ENCODE results near the gene CA5A. TPM values are rescaled to one million over a fixed set of nuclear protein-coding genes. Genes with fewer than 3 reads are reported as not detected.

The CA5A gene
- total RNA-seq, 2 donors from 2014 or later, result not detected

DNA sequence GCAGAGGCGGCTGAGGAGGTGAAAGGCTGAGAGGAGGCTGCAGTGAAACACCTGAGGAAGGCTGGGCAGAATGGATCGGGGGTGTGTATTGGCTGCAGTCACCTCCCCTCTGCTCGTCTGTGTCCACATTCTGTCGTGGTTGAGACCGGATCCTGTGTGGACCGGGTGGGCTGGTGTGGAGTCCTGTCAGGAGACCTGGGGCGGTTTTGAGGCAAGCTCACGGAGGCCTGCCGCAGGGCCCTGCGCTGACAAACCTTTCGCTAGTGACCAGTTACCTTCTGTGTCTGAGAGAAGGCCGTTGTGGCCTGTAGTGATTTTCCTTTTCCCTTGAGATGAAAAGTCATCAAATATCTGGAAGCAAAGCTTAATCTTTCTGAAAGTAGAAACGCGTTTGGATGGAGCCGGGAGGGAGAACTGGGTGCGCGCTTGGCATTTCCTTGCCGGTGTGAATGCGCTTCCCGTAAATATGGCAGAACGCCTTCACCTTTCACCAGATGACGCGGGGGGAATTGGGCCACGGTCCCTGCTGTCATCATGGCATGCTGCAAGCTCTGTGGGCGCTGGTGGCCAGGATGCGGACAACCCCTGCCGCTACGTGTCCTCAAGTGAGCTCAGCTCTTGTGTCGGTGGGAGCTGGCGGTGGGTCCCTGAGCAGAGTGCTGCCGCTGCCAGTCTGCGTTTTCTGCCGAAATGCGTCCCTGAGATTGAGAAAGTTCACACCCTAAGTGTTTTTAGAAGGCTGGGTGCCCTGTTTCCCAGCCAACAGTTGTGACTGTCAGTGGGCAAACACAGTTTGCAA is 21.2 kb upstream of the CA5A start:
- DNase-seq (ENCODE audit: low spot score) (no peak), ATAC-seq (no peak)
- Mint-ChIP-seq H3K9me3 (no peaks in the 10 kb centered on the region), H3K4me3 (peak overlapping the region; percentile 80), H3K27me3 (no peaks in the 10 kb centered on the region), H3K4me1 (ENCODE audit: low read depth in 2 of 2) (peaks cover 52 to 71% of the 10 kb centered on the region in 2 donors), H3K27ac (peak overlapping the region; percentile 85 to 95), H3K36me3 (peaks cover 9% of the 10 kb centered on the region)

DNA sequence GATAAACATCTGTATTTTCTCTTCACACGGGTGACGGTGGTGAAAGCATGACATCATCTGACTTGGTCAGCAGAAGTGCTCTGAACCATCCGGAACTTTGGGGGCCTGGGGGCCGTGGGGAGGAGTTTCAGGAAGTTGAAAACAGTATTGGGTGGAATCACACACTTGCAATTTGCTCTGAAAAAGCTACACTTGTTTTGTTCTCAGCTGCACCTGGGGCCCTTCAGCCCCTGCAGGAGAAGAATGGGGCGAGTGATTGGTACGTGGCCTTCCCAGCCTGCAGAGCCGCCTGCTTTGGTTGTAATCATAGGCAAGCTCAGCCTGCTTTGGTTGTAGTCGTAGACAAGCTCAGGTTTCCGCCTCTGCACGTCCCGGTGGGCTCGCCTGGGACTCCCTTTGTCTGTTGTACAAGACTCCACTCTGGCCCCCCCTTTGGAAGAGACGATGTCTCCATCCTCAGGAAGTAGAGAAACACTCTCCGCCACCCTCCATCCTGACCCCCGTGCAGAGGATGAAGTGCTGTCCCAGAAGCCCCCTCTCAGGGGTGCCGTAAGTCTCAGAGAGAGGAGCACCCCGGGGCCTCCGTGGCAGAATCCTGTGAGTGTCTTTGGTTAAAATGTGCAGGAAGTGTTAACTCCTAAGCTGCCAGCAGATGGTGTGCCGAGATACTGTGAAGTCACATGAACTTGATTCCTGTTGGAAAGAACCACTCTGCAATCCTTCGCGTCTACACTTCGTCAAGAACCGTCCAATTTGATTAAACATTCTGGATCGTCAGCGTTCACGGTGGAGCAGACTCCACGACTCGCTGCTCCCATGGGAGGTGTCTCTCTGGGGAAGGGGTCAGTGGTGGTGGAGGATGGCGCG is 20.3 kb upstream of the CA5A start:
- H3K9me3 Mint-ChIP-seq, result no peaks in the 10 kb centered on the region
- H3K36me3 Mint-ChIP-seq, result peaks cover 14% of the 10 kb centered on the region
- H3K4me1 Mint-ChIP-seq (ENCODE audit: low read depth in 2 of 2), result peaks cover 59 to 75% of the 10 kb centered on the region in 2 donors
- ATAC-seq (peak; percentile 29 to 56), DNase-seq (ENCODE audit: low spot score) (peak; percentile 73)
- peak overlapping the region; percentile 85 to 95 for H3K27ac Mint-ChIP-seq
- peak overlapping the region; percentile 80 for H3K4me3 Mint-ChIP-seq
- no peaks in the 10 kb centered on the region for H3K27me3 Mint-ChIP-seq

DNA sequence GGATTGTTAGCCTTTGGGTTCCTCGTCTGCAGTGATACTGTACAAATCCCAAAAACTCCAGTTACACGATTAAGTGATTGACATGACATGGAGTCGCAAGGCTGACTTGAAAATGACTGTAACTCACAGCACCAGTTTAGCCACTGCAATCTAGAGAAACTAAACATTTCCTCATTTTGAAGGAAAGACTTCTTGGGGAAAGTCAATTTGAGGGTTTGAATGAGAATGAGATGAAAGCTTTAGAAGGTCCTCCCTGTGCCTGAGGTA is 19.7 kb upstream of the CA5A start:
- DNase-seq (ENCODE audit: low spot score) (no peak), ATAC-seq (no peak)
- H3K9me3 Mint-ChIP-seq, result no peaks in the 10 kb centered on the region
- peaks cover 14% of the 10 kb centered on the region for H3K36me3 Mint-ChIP-seq
- peak overlapping the region; percentile 85 to 95 for H3K27ac Mint-ChIP-seq
- peak overlapping the region; percentile 80 for H3K4me3 Mint-ChIP-seq
- H3K4me1 Mint-ChIP-seq (ENCODE audit: low read depth in 2 of 2), result peaks cover 59 to 73% of the 10 kb centered on the region in 2 donors
- H3K27me3 Mint-ChIP-seq, result no peaks in the 10 kb centered on the region

DNA sequence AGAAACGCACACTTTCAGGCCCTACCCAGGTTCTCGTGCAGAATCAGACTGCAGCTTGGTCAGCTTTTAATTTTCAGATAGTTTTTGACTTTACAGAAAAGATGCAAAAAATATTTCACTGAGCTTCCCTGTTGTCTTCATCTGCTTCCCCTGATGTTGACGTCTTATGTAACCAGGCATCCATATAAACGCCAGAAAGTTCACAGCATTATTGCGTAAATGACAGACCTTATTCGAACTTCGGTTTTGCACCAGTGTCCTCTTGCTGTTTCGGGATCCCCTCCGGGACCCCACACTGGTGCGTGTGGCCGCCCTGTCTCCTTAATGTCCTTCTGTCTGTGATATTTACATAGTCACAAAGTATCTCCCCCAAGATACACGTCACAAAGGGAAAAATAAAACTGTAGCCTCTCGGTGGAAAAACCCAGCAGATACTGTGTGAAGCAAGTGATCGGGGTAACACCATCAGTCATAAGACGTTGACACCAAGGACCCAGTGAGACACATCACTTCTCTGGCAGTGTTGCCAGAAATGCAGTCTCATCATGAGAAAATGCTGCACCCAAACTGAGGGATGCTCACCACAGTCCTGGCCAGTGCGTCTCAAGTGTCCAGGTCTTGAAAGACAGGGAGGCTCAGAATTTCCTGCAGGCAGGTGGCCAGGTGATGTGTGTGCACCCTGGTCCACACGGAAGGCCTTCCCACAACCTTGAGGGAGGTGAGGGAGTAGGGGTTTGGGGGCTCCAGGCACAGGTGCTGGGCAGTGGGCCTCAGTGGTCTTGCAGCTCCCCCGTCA is 19.2 kb upstream of the CA5A start:
- Mint-ChIP-seq H3K4me1 (ENCODE audit: low read depth in 2 of 2) (peaks cover 63 to 73% of the 10 kb centered on the region in 2 donors), H3K36me3 (peaks cover 14% of the 10 kb centered on the region), H3K9me3 (no peaks in the 10 kb centered on the region), H3K27ac (peak overlapping the region; percentile 85 to 95), H3K4me3 (peak overlapping the region; percentile 80), H3K27me3 (no peaks in the 10 kb centered on the region)
- peak; percentile 66 for DNase-seq (ENCODE audit: low spot score)
- ATAC-seq, result no peak

DNA sequence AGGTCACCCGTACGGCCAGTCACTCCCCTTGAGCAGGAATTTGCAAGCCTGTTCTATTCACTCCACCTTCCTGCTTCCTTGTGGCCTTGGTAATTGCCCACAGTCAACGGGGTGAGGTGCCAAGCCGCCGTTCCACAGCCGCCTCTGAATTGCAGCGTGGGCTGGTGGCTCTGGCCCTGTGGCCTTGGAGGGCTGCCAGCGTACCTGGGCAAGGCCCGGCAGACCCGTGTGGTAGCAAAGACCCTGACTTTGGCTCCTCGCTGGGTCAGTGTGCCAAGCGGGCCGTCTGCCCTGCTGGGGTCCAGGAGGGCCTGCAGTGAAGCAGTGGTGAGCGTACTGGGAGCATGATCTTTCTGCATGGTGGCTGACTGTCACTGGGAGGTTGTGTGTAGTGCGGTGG is 18.5 kb upstream of the CA5A start:
- DNase-seq (ENCODE audit: low spot score) (no peak), ATAC-seq (no peak)
- Mint-ChIP-seq H3K4me1 (ENCODE audit: low read depth in 2 of 2) (peaks cover 63 to 66% of the 10 kb centered on the region in 2 donors), H3K27me3 (no peaks in the 10 kb centered on the region), H3K36me3 (peaks cover 14% of the 10 kb centered on the region), H3K9me3 (no peaks in the 10 kb centered on the region), H3K4me3 (peak overlapping the region; percentile 80), H3K27ac (peak overlapping the region; percentile 85 to 95)

DNA sequence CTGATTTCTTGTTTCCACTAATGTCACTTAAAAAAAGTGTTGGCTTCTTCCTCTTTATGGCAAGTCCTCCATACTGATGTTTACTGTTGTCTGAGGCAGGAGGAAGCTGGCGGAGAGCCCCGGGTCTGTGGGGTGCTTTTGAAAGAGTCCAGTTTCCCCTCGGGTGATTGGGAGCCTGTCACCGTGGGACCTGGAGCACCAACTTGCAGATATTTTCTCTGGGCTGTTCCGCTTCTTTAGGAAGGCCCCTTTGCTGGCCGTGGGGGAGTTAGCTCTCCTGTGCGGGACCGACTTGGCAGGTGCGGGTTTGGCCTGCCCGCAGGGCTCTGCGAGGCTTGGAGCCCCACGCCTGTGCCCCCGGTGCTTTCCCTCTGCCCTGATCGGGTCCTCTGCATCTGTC is 18.0 kb upstream of the CA5A start:
- H3K36me3 Mint-ChIP-seq, result peaks cover 14% of the 10 kb centered on the region
- DNase-seq (ENCODE audit: low spot score) (no peak), ATAC-seq (no peak)
- H3K4me1 Mint-ChIP-seq (ENCODE audit: low read depth in 2 of 2), result peaks cover 61 to 62% of the 10 kb centered on the region in 2 donors
- peak overlapping the region; percentile 57 for H3K4me3 Mint-ChIP-seq
- H3K27ac Mint-ChIP-seq, result peak overlapping the region; percentile 95 to 97
- H3K9me3 Mint-ChIP-seq, result no peaks in the 10 kb centered on the region
- no peaks in the 10 kb centered on the region for H3K27me3 Mint-ChIP-seq

DNA sequence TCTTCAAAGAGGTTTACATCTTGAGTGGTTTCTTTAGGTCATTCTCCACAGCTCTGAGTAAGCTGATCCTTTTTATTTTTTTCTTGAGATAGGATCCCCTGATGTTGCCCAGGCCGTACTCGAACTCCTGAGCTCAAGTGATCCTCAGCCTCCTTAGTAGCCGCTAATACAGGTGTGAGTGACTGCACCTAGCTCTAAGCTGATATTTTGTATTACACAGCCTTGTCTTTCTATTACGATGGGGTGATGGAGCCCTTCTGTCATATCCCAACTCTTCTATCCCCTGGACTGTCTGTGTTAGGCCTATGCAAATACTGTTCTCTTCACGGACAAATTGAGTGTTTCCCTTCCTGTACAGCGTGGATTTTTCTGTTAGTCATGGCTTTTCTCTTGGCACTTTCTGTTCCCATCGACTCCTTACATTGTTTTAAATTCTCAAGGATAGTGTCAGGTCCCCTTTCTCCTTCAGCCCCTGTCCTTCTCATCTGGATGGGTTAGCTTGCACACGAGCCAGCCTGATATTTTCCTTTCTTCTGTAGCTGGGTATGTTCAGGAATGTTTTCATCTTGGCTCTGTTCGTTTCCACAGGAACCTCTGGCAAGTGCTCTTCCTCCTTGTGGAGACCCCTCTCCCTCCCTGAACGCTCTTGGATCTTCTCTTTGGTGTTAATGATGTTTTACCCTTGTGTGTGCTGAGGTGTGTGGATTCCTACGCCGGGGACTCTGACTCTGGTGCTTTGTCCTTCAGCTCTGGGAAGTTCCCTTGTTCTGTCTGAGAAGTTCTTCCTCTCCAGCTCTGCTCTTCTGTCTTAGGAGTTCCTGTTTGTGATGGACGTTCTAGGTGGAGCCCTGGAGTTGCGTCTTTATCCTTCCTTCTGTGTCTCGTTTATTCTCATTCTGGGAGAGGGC is 17.2 kb upstream of the CA5A start:
- DNase-seq (ENCODE audit: low spot score), result no peak
- no peaks in the 10 kb centered on the region for H3K9me3 Mint-ChIP-seq
- peaks cover 56 to 59% of the 10 kb centered on the region in 2 donors for H3K4me1 Mint-ChIP-seq (ENCODE audit: low read depth in 2 of 2)
- H3K36me3 Mint-ChIP-seq, result peaks cover 14% of the 10 kb centered on the region
- ATAC-seq, result no peak
- H3K27me3 Mint-ChIP-seq, result no peaks in the 10 kb centered on the region
- peak overlapping the region; percentile 95 to 97 for H3K27ac Mint-ChIP-seq
- H3K4me3 Mint-ChIP-seq, result peak overlapping the region; percentile 57

DNA sequence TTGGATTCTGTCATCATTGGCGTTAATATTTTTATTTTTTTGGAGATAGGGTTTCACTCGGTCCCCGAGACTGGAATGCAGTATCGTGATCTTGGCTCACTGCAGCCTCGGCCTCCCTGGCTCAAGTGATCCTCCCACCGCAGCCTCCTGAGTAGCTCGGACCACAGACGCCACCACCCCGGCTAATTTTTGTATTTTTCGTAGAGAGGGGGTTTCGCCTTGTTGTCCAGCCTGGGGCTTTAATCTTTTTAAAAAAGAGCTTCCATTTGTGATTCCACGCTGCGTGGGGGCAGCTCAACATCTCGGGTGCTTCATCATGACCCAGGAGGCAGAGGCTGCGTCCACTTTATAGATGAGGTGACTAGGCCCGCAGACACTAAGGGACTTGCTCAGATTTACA is 16.4 kb upstream of the CA5A start:
- H3K36me3 Mint-ChIP-seq, result peaks cover 14% of the 10 kb centered on the region
- no peak for DNase-seq (ENCODE audit: low spot score)

DNA sequence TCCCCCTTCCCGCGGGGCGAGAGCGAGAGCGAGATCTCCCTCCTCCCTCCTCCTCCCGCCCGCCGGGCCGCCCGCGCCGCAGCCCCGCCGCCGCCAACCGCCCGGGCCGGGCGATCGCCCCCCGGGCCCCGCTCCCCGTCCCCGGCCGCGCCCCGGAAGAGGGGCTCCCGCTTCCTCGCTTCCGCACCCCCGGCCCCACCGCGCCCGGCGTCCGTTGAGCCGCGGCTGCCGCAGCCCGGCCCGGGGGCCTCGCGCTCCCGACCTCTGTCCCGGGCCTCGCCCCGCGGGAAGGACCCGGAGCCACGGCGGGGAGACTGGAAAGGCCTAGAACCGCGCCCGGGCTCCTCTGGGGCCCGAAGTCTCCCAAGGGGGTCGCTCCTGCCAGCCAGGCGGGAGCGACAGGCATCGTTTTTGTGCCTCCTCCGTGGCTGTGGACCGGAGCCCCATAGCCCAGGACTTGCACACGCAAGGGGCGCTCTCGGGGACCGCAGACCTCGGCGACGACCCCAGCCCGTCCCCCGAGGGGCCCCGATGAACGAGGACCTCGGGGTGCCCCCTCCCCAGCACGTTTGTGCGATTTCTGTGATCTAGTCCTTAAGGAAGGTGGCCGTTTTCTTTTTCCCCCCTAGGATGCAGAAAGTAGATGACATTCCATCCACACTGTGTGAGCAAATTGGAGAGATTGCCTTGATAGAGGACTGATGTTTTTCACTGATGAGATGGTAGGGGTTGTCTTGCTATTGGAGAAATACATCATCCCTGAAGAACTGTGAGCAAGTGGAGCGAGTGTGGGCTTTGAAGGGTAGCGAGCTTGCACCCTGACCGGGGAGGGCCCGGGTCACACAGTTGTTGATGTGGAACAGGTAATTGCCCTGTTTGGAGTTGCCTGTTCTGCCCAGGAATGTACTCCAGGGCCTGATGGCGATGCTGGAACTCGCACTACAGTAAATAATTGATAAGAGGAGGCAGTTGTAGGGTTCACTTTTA is 15.5 kb upstream of the CA5A start:
- DNase-seq (ENCODE audit: low spot score), result no peak
- Mint-ChIP-seq H3K4me3 (peak overlapping the region; percentile 99), H3K27ac (peak overlapping the region; percentile 96 to 97), H3K36me3 (peaks cover 14% of the 10 kb centered on the region), H3K27me3 (peaks cover 0 to 3% of the 10 kb centered on the region in 2 donors), H3K9me3 (no peaks in the 10 kb centered on the region), H3K4me1 (ENCODE audit: low read depth in 2 of 2) (peaks cover 45 to 50% of the 10 kb centered on the region in 2 donors)
- no peak for ATAC-seq

More for the DNA sequence above, 16.4 kb upstream of the CA5A start:
- peak overlapping the region; percentile 99 for H3K4me3 Mint-ChIP-seq
- ATAC-seq, result no peak
- H3K27me3 Mint-ChIP-seq, result peaks cover 0 to 2% of the 10 kb centered on the region in 2 donors
- H3K9me3 Mint-ChIP-seq, result no peaks in the 10 kb centered on the region
- H3K27ac Mint-ChIP-seq, result peak overlapping the region; percentile 96 to 97
- H3K4me1 Mint-ChIP-seq (ENCODE audit: low read depth in 2 of 2), result peaks cover 54 to 58% of the 10 kb centered on the region in 2 donors

DNA sequence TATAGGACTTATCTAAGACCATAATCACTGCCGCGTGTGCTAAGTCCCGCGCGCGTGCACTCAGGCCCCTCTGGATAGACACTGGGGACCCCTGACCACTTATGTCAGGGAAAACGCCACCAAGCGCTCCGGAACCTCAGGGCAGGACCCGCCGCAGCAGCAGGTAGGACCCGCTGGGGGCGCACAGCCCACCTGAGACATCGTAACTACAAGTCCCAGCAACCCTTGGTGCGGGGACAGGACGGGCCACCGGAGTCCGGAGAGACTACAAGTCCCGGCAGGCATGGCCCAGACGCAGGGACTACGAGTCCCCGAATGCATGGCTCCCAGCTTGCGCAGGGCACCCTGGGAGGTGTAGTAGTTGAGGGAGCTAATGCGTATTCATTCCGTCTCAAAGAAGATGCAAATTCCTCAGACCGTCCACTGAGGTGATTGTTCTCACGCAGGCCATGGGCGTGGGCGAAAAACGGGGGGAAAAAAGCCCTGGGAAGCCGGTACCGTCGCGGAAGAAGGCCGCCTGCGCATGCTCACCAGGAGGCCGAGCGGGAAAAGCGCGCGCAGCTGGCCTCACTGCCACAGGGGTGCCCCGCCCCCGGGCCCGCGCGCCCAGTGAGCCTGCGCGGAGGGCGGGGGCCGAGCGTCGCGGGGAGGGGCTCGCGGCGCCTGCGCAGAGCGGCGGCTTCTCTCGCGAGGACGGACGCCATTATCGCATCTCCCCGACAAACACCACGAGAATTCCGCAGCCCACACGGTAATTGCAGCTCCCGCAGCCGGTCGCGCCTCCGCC is 14.6 kb upstream of the CA5A start, which contains the start of gene BANP:
BANP (plus strand) TSS at position 670 of the 787 bp plus-strand sequence. CDS start 23,682 bp downstream, outside the sequence.
- Mint-ChIP-seq H3K9me3 (no peaks in the 10 kb centered on the region), H3K27ac (peak within 1 kb of the TSS; percentile 97 to 99), H3K4me1 (ENCODE audit: low read depth in 2 of 2) (peaks cover 37 to 41% of the 10 kb centered on the region in 2 donors), H3K4me3 (peak within 1 kb of the TSS; percentile 99), H3K27me3 (peaks cover 0 to 3% of the 10 kb centered on the region in 2 donors), H3K36me3 (peaks cover 14% of the 10 kb centered on the region)
- DNase-seq (ENCODE audit: low spot score), result peak; percentile 99
- ATAC-seq, result peak; percentile 96

DNA sequence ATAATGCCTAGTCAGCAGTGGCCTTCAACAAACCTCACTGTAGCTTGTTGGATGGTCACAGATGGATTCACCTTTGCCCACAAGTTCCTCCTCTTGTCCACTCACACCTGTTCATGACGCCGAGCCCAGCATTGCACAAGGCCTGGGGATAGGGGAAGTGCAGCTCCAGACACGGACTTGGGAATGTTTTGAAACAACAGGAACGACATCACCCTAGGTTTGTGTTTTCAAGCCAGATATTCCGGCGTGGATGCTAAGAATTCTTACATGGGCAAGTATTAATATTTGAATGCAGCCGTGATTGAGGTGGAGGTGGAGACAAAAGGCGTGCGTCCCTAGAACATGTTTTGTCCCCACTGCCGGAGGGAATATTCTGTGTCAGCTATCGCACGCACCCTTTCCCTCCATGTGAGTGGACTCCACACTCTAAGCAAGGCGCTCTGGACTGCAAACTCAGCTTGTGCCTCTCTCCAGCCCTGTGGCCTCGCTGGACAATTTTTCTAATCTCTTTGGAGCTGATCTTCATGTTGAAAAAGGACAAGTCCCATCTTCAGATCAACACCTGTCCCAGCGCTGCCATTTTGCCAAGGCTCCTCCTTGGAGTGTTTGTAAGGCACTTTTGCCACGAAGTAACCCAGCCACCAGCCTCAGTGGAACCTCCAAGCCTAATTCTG is 12.9 kb upstream of the CA5A start:
- Mint-ChIP-seq H3K36me3 (peaks cover 14% of the 10 kb centered on the region), H3K9me3 (no peaks in the 10 kb centered on the region), H3K27ac (peak overlapping the region in 1 of 2 donors; percentile 90), H3K4me3 (no peak overlapping the region), H3K4me1 (ENCODE audit: low read depth in 2 of 2) (peaks cover 22 to 27% of the 10 kb centered on the region in 2 donors), H3K27me3 (peaks cover 0 to 3% of the 10 kb centered on the region in 2 donors)
- ATAC-seq (no peak), DNase-seq (ENCODE audit: low spot score) (no peak)
